Measurements from ENCODE around the gene FAM228B.
A peak's percentile ranks its signal among the peaks of the same experiment; 100 is the strongest.
"Not testable (repeated sequence)": the region's sequence is repeated elsewhere in the genome, so short reads cannot be mapped to it uniquely, and the experiment has no call there.

The FAM228B gene

GRCh38 chr2:24162494-24162893 lies 39.2 kb downstream of the FAM228B start:
- DNase-seq, result no peak

GRCh38 chr2:24163186-24163585 lies 39.9 kb downstream of the FAM228B start:
- DNase-seq, result no peak

DNA sequence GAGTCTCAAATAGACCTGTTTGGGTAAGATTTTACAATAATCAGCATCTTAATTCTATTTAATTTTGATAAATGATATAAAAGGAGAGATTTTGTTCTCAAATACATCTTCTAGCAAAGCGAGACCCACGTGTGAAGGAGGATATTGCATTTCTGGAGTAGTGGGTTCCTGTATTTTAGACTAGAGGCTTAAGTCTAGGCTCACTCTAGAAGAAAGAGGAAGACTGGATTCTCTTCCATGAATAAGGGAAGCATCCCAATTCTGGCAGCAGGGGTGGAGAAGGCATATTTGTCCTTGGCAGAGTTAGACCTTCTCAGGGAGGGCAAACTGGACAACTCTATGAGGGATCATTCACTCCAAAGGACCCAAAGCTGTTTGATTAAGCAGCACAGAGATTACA lies 40.3 kb downstream of the FAM228B start:
- DNase-seq, result no peak

DNA sequence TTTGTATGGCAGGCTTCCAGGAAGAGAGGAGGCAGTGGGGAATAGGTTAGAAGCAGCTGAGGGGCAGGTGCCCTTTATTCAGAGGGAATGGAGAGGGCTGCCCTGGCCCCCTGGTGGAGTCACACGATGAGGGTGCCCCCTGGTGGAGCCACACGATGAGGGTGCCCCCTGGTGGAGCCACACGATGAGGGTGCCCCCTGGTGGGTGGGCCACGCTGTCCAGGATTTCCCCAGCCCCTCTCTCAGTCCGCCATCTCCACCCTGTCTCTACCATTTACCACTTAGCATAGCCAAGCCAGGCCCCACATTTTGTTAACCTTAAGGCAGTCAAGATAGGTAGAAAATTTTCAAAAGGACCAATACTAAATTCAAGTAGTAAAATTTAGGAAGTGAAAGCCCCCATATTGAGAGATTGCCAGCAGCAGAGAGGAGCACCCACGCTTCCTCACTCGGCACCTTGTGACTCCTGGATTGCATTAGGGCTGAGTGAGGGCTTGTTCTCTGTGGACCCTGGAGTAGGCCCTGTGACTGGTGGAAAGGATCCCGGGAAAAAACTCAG lies 41.2 kb downstream of the FAM228B start:
- DNase-seq, result peak in 1 of 2 donors; percentile 28

GRCh38 chr2:24169023-24169422 lies 45.8 kb downstream of the FAM228B start:
- no peak for DNase-seq

- no peak for DNase-seq
Observed at GRCh38 chr2:24174851-24175277, 51.6 kb downstream of the FAM228B start, which contains the start of gene FAM228A. Gene FAM228A (plus strand): TSS chr2:24175053. CDS start chr2:24175481, 428 bp downstream.

GRCh38 chr2:24175631-24176187 lies 52.4 kb downstream of the FAM228B start:
- no peak for DNase-seq

GRCh38 chr2:24176326-24176725 lies 53.1 kb downstream of the FAM228B start:
- no peak for DNase-seq

GRCh38 chr2:24179683-24180082 lies 56.4 kb downstream of the FAM228B start:
- no peak for DNase-seq

DNA sequence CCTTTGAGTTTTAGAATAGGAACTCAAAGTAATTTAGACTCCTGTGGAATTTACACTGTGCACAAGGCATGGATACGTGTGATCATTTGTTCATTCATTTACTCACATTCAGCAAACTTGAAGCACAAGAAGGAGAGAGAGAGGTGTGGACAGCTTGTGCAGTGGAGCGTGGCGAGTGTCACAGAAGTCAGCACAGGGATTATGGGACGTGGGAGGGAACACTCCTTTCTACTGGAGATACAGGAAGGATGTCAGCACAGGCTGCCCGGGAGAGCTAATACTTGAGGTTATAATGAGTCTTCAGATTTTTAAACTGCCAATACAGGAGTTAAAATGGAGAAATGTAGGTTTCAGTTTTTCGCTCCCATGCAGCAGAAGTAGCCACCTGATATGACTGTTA lies 58.6 kb downstream of the FAM228B start:
- DNase-seq, result no peak

GRCh38 chr2:24182507-24182906 lies 59.2 kb downstream of the FAM228B start:
- DNase-seq, result no peak

- DNase-seq, result no peak
Observed at GRCh38 chr2:24183366-24184069, 60.2 kb downstream of the FAM228B start.

DNA sequence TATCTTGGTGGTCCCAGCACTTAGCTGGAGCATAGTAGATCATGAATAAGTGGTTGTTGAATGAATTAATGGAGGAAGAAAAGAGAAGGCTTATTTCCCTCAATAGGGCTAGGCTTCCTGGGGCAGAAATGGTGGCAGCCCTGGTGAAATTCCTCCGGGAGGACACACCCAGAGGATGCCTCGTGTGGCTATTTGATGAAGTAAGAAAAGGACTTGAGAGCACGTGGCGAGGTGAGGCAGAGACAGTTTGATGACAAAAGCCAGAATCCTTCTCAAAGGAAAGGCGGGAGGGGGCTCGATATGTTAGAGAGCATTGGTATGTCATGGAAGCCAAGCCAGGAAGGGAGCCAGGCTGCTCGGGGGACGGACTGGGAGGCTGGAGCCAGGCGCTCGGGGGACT lies 66.3 kb downstream of the FAM228B start:
- no peak for DNase-seq

GRCh38 chr2:24190503-24190902 lies 67.2 kb downstream of the FAM228B start:
- no peak for DNase-seq

GRCh38 chr2:24191156-24191555 lies 67.9 kb downstream of the FAM228B start:
- DNase-seq, result no peak

GRCh38 chr2:24191848-24192247 lies 68.6 kb downstream of the FAM228B start:
- no peak for DNase-seq

GRCh38 chr2:24197213-24197612 lies 73.9 kb downstream of the FAM228B start:
- not testable (repeated sequence) for DNase-seq

DNA sequence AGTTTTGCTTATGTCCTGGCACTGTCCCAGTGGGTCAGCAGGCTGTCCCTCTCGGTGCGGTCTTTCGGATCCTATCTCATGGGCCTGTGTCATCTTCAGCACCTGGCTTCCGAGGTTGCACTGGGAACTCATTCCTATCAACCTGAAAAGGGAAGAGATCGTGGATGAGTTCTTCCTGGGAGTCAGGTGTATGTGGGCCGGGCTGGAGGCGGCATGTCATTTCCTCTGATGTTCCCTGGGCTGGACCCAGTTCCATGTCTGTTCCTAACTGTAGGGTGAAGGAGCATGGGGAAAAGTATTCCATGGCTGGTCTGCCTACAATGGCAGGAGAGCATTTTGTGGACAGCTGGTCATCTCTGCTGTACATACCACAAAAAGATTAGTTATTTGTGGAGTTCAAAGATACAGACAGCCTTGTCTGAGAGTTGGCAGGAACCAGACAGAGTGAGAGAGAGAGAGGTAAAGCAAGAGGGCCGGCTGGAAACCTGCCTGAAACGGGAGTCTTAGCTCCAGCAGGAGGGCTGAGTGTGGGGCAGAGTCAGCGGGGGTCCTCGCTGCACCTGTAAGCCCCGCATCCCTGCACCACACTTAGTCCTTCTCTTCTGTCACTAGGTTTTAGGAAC lies 76.8 kb downstream of the FAM228B start:
- no peak for DNase-seq

- DNase-seq, result no peak
Observed at GRCh38 chr2:24200799-24201198, 77.5 kb downstream of the FAM228B start.

- DNase-seq, result no peak
Observed at GRCh38 chr2:24203029-24203786, 79.9 kb downstream of the FAM228B start.

DNA sequence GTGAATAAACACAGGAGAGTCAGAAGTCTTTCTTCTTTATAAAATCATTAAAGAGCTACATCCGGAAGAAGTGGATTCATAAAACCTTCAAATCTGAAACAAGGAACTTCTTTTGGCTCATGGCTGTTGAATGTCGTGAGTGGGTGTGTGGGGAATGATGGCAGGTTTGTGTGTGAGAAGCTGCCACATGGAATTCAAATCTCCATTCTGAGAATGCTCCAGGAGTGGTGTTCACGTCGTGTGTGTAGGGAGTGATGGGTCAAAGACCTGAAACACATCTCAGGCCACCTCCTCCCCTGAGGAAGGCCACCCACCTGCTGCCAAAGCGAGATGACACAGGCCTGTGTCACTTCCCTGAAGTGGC lies 80.5 kb downstream of the FAM228B start:
- DNase-seq, result no peak

GRCh38 chr2:24204505-24204904 lies 81.2 kb downstream of the FAM228B start:
- DNase-seq, result no peak

- DNase-seq, result no peak
Observed at GRCh38 chr2:24205131-24205530, 81.9 kb downstream of the FAM228B start.

Data from bone marrow (tissue), 2 donors.